Measurements from ENCODE around the gene TBC1D22A. TPM values are rescaled to one million over a fixed set of nuclear protein-coding genes. Genes with fewer than 3 reads are reported as not detected.
"Not testable (repeated sequence)": the region's sequence is repeated elsewhere in the genome, so short reads cannot be mapped to it uniquely, and the experiment has no call there.

TBC1D22A gene
- total RNA-seq, 1 donor from 2014 or later = 28.9 TPM

- DNase-seq (ENCODE audit: extremely low spot score, unreplicated experiment) = no peak
- TF ChIP-seq CTCF (IDR thresholded peaks at IDR 0.05) = no peak
- no peaks in the 10 kb centered on the region for H3K27me3 Mint-ChIP-seq (ENCODE audit: unreplicated experiment)
- H3K36me3 Mint-ChIP-seq (ENCODE audit: unreplicated experiment) = peaks cover 14% of the 10 kb centered on the region
- peak overlapping the region; percentile 10 for H3K27ac Mint-ChIP-seq (ENCODE audit: unreplicated experiment)
- H3K9me3 Mint-ChIP-seq (ENCODE audit: unreplicated experiment) = no peaks in the 10 kb centered on the region
- H3K4me1 Mint-ChIP-seq (ENCODE audit: unreplicated experiment) = peaks cover 32% of the 10 kb centered on the region
- no peak overlapping the region for H3K4me3 Mint-ChIP-seq (ENCODE audit: unreplicated experiment)
Measured at GRCh38 chr22:46728470-46728869, 34.0 kb upstream of the TBC1D22A start.

- no peak overlapping the region for H3K4me3 Mint-ChIP-seq (ENCODE audit: unreplicated experiment)
- DNase-seq (ENCODE audit: extremely low spot score, unreplicated experiment) = no peak
- peaks cover 5% of the 10 kb centered on the region for H3K36me3 Mint-ChIP-seq (ENCODE audit: unreplicated experiment)
- H3K9me3 Mint-ChIP-seq (ENCODE audit: unreplicated experiment) = no peaks in the 10 kb centered on the region
- H3K27me3 Mint-ChIP-seq (ENCODE audit: unreplicated experiment) = no peaks in the 10 kb centered on the region
- no peak for TF ChIP-seq CTCF (IDR thresholded peaks at IDR 0.05)
- H3K4me1 Mint-ChIP-seq (ENCODE audit: unreplicated experiment) = peaks cover 50% of the 10 kb centered on the region
- no peak overlapping the region for H3K27ac Mint-ChIP-seq (ENCODE audit: unreplicated experiment)
Measured at GRCh38 chr22:46730568-46731245, 31.7 kb upstream of the TBC1D22A start.

GRCh38 chr22:46731246-46732040 is 31.0 kb upstream of the TBC1D22A start:
- DNase-seq (ENCODE audit: extremely low spot score, unreplicated experiment) = no peak
- Mint-ChIP-seq H3K27me3 (ENCODE audit: unreplicated experiment) (no peaks in the 10 kb centered on the region), H3K36me3 (ENCODE audit: unreplicated experiment) (peaks cover 5% of the 10 kb centered on the region), H3K9me3 (ENCODE audit: unreplicated experiment) (no peaks in the 10 kb centered on the region), H3K4me1 (ENCODE audit: unreplicated experiment) (peaks cover 50% of the 10 kb centered on the region), H3K4me3 (ENCODE audit: unreplicated experiment) (peak overlapping the region; percentile 15), H3K27ac (ENCODE audit: unreplicated experiment) (peak overlapping the region; percentile 13)
- TF ChIP-seq CTCF (IDR thresholded peaks at IDR 0.05) = no peak

GRCh38 chr22:46732041-46732379 is 30.4 kb upstream of the TBC1D22A start:
- DNase-seq (ENCODE audit: extremely low spot score, unreplicated experiment) = no peak
- H3K4me1 Mint-ChIP-seq (ENCODE audit: unreplicated experiment) = peaks cover 52% of the 10 kb centered on the region
- no peaks in the 10 kb centered on the region for H3K27me3 Mint-ChIP-seq (ENCODE audit: unreplicated experiment)
- H3K4me3 Mint-ChIP-seq (ENCODE audit: unreplicated experiment) = no peak overlapping the region
- H3K9me3 Mint-ChIP-seq (ENCODE audit: unreplicated experiment) = no peaks in the 10 kb centered on the region
- TF ChIP-seq CTCF (IDR thresholded peaks at IDR 0.05) = no peak
- H3K36me3 Mint-ChIP-seq (ENCODE audit: unreplicated experiment) = peaks cover 5% of the 10 kb centered on the region
- H3K27ac Mint-ChIP-seq (ENCODE audit: unreplicated experiment) = no peak overlapping the region

- H3K36me3 Mint-ChIP-seq (ENCODE audit: unreplicated experiment) = peaks cover 5% of the 10 kb centered on the region
- TF ChIP-seq CTCF (IDR thresholded peaks at IDR 0.05) = no peak
- no peak overlapping the region for H3K4me3 Mint-ChIP-seq (ENCODE audit: unreplicated experiment)
- no peak for DNase-seq (ENCODE audit: extremely low spot score, unreplicated experiment)
- H3K9me3 Mint-ChIP-seq (ENCODE audit: unreplicated experiment) = no peaks in the 10 kb centered on the region
- no peaks in the 10 kb centered on the region for H3K27me3 Mint-ChIP-seq (ENCODE audit: unreplicated experiment)
- peaks cover 54% of the 10 kb centered on the region for H3K4me1 Mint-ChIP-seq (ENCODE audit: unreplicated experiment)
- no peak overlapping the region for H3K27ac Mint-ChIP-seq (ENCODE audit: unreplicated experiment)
Measured at GRCh38 chr22:46732513-46732912, 29.9 kb upstream of the TBC1D22A start.

- H3K36me3 Mint-ChIP-seq (ENCODE audit: unreplicated experiment); H3K27me3 Mint-ChIP-seq (ENCODE audit: unreplicated experiment); H3K9me3 Mint-ChIP-seq (ENCODE audit: unreplicated experiment); DNase-seq (ENCODE audit: extremely low spot score, unreplicated experiment): not testable (repeated sequence)
- Mint-ChIP-seq H3K4me1 (ENCODE audit: unreplicated experiment) (peaks cover 59% of the 10 kb centered on the region), H3K4me3 (ENCODE audit: unreplicated experiment) (peak overlapping the region; percentile 54), H3K27ac (ENCODE audit: unreplicated experiment) (peak overlapping the region; percentile 68)
Measured at GRCh38 chr22:46734213-46734722, 28.2 kb upstream of the TBC1D22A start.

All from osteocyte (in vitro differentiated cells).